ENCODE measurements around the gene WFDC2.

DNA sequence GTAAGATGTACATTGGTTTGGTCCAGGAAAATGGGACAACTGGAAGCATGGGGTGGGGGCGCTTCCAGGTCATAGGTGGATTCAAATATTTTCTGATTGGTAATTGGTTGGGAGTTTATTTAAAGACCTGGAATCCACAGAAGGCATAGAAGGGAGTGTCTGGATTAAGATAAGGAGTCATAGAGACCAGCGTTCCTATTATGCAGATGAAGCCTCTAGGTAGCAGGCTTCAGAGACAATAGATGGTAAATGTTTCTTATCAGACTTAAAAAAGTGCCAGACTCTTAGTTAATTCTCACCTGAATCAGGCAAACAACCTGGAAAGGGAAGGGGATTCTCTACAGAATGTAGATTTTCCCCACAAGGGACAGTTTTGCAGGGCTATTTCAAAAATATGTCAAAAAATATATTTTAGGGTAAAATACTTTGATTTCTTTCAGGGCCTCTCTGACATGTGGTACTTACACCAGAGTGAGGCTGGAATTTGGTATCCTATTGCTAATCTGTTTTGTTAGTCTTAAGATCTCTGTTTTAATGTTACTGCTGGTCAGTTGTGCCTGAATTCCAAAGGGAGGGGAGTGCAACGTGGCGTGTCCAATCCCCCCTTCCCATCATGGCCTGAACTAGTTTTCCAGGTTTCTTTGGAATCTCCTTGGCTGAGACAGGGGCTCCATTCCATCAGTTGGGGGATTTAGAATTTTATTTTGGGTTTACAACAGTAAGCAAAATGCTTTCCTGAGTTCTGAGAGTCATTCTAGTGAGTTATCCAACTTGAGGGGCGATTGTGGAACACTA lies 28.5 kb upstream of the WFDC2 start:
- TF ChIP-seq CTCF (IDR thresholded peaks at IDR 0.05; ENCODE audit: low read depth, low read length) (no peak), POLR2A (IDR thresholded peaks at IDR 0.05; ENCODE audit: extremely low read depth, insufficient read length) (no peak), MYC (IDR thresholded peaks at IDR 0.05; ENCODE audit: low read depth, low read length) (no peak)
